ENCODE data around the gene CHMP4A.

Gene CHMP4A

GRCh38 chr14:24182110-24182882 is 31.0 kb downstream of the CHMP4A start:
- CTCF ChIA-PET = interaction anchor here (1.2 kb wide), 1 partner anchor 28 kb away, joined by 3 read pairs; no protein-coding TSS in a partner anchor
- POLR2A ChIA-PET = interaction anchor here (0.9 kb wide), 3 partner anchors 9 to 36 kb away, joined by 3 read pairs; no protein-coding TSS in a partner anchor
- DNase-seq (ENCODE audit: extremely low spot score) = no peak
- TF ChIP-seq, protein P1, sequence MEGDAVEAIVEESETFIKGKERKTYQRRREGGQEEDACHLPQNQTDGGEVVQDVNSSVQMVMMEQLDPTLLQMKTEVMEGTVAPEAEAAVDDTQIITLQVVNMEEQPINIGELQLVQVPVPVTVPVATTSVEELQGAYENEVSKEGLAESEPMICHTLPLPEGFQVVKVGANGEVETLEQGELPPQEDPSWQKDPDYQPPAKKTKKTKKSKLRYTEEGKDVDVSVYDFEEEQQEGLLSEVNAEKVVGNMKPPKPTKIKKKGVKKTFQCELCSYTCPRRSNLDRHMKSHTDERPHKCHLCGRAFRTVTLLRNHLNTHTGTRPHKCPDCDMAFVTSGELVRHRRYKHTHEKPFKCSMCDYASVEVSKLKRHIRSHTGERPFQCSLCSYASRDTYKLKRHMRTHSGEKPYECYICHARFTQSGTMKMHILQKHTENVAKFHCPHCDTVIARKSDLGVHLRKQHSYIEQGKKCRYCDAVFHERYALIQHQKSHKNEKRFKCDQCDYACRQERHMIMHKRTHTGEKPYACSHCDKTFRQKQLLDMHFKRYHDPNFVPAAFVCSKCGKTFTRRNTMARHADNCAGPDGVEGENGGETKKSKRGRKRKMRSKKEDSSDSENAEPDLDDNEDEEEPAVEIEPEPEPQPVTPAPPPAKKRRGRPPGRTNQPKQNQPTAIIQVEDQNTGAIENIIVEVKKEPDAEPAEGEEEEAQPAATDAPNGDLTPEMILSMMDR (IDR thresholded peaks at IDR 0.05; ENCODE audit: control extremely low read depth, extremely low read depth, low read depth, missing control alignments) = no peak

- TF ChIP-seq, protein P1 (IDR thresholded peaks at IDR 0.05; ENCODE audit: control extremely low read depth, extremely low read depth, low read depth, missing control alignments) = no peak
- no peak for DNase-seq (ENCODE audit: extremely low spot score)
- ChIA-PET POLR2A (interaction anchor here (0.8 to 3.6 kb wide), 5 partner anchors 14 to 34 kb away, joined by 3 to 13 read pairs (median 3); partner anchors contain the start of genes IRF9, RNF31 and TM9SF1), CTCF (interaction anchor here (1.1 to 3.2 kb wide), 3 partner anchors 21 to 73 kb away, joined by 3 to 21 read pairs (median 4); partner anchors contain the start of gene IRF9)
Measured at GRCh38 chr14:24181371-24182077, 31.8 kb downstream of the CHMP4A start.

DNA sequence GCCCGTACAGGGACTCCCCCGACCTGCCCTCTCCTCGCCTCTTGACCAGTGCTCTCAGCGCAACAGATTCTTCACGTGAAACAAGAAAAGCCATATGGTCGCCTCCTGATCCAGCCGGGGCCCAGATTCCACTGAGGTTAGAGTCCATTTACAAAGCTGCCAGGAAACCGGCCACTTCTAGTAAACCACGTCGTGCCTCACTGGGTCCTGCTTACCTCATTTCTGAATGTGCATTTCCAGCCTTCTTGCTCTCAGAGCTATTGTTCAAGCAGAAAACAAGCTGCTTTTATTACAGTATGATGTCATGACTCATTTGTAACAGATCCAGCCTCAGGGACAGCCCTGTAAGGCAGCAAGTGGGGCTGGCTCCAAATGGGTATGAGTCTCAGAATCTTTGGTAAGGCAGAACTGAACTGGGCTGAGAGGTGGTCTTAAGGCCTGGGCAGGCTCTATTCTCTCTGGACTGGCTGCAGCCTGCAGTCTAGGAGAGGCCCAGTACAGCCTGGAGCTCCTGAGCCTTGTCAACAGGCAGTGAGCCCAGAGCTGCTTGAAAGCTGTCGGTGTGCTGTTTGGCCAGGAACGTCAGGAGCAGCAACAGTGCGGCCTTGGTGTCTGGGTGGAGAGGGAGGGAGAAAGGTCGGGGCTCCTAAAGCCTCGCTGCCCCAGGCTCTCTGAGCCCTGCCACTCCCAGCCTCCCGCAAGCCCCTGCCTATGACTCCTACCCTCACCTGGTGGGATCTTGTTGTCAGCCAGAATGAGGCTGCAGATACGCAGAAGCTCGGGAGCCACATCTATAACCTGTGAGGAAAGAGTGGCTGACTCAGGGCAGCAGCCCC is 33.1 kb downstream of the CHMP4A start:
- POLR2A ChIA-PET = interaction anchor here (1.0 to 3.6 kb wide), 4 partner anchors 9 to 62 kb away, joined by 3 to 13 read pairs (median 4); partner anchors contain the start of genes IPO4, IRF9 and TINF2
- TF ChIP-seq, protein P1 (IDR thresholded peaks at IDR 0.05; ENCODE audit: control extremely low read depth, extremely low read depth, low read depth, missing control alignments) = no peak
- CTCF ChIA-PET = interaction anchor here (0.8 to 3.2 kb wide), 5 partner anchors 10 to 39 kb away, joined by 3 to 21 read pairs (median 3); partner anchors contain the start of genes EMC9 and IRF9
- DNase-seq (ENCODE audit: extremely low spot score) = no peak

DNA sequence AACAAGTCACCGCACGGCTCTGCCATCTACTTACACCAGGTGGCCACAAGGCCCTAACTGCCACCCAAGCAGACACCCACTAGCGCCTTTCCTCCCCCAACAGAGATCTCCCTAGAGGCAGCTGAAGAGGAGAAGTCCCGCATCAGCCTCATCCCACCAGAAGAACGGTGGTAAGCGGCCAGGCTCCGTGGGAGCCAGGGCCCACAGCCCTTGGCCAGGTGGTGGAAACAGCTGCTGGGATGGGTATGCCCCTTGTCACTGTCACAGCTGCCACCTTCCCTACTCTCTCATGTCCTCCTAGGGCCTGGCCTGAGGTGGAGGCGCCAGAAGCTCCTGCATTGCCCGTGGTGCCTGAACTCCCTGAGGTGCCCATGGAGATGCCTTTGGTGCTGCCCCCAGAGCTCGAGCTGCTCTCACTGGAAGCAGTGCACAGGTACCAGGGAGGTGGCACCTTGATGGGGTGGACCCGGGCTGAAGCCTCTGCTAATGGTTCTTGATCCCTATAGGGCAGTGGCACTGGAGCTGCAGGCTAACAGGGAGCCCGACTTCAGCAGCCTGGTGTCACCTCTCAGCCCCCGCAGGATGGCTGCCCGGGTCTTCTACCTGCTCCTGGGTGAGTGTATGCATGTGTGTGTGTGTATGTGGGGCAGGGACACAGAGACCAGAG is 33.9 kb downstream of the CHMP4A start:
- ChIA-PET POLR2A (interaction anchor here (0.6 to 3.6 kb wide), 6 partner anchors 9 to 63 kb away, joined by 3 to 13 read pairs (median 4); partner anchors contain the start of genes IPO4, IRF9 and TINF2), CTCF (interaction anchor here (0.8 to 3.2 kb wide), 4 partner anchors 9 to 36 kb away, joined by 3 to 21 read pairs (median 4); partner anchors contain the start of gene IRF9)
- DNase-seq (ENCODE audit: extremely low spot score) = no peak
- TF ChIP-seq, protein P1 (IDR thresholded peaks at IDR 0.05; ENCODE audit: control extremely low read depth, extremely low read depth, low read depth, missing control alignments) = no peak

DNA sequence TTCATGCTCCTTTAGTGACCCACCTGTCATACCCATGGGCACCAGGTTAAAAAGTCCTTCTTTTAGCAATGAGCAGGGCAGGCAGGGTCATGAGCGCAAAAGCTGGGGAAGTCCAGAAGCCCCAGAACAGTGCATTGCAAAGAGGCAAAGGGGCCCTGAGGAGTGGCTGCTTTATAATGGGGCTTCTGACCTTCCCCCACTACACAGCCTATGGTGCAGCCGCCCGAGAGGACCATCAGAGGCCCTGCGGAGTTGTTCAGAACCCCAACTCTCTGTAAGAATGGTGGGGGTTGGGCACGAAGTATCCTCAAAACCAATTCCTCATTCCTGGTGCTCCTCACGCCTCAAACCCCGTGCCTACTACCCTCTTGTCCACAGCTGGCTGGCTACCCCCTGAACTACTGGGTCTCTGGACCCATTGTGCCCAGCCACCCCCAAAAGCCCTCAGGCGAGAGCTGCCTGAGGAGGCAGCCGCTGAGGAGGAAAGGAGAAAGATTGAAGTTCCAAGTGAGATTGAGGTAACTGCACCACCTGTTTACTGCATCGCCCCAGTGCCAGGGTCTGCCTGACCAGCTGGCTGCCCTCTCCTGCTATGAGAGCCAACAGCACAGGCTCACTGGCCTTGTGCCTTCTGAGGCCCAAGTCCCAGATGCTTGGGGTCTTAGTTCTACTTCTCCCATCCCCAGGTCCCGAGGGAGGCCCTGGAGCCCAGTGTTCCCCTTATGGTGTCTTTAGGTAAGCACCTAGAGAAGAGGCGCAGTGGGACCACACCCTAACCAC is 34.7 kb downstream of the CHMP4A start:
- POLR2A ChIA-PET = interaction anchor here (0.6 to 3.6 kb wide), 4 partner anchors 10 to 53 kb away, joined by 3 to 13 read pairs (median 4); partner anchors contain the start of genes IPO4 and IRF9
- TF ChIP-seq, protein P1 (IDR thresholded peaks at IDR 0.05; ENCODE audit: control extremely low read depth, extremely low read depth, low read depth, missing control alignments) = no peak
- no peak for DNase-seq (ENCODE audit: extremely low spot score)
- CTCF ChIA-PET = interaction anchor here (1.3 to 3.2 kb wide), 3 partner anchors 9 to 18 kb away, joined by 5 to 21 read pairs (median 10); partner anchors contain the start of gene IRF9
